NCI-H1105 treated with DMSO at 0.1 percent for 48 hours (cell line): ENCODE data around the gene BRAF.
"Not testable (repeated sequence)": the region's sequence is repeated elsewhere in the genome, so short reads cannot be mapped to it uniquely, and the experiment has no call there.

Source experiments
- DNase-seq: peaks from one replicate; lab custom pipeline; 2025; lab: John Stamatoyannopoulos, UW

Gene BRAF

GRCh38 chr7:140918236-140918635 is 6.5 kb downstream of the BRAF start:
- no peak for DNase-seq

GRCh38 chr7:140917258-140917657 is 7.5 kb downstream of the BRAF start:
- DNase-seq, result no peak

GRCh38 chr7:140915935-140916555 is 8.7 kb downstream of the BRAF start:
- no peak for DNase-seq

- DNase-seq, result no peak
Measured at GRCh38 chr7:140914083-140914482, 10.6 kb downstream of the BRAF start.

GRCh38 chr7:140913596-140913928 is 11.2 kb downstream of the BRAF start:
- DNase-seq, result not testable (repeated sequence)

GRCh38 chr7:140911746-140912145 is 13.0 kb downstream of the BRAF start:
- no peak for DNase-seq

GRCh38 chr7:140909476-140910161 is 15.1 kb downstream of the BRAF start:
- no peak for DNase-seq

- DNase-seq, result no peak
Measured at GRCh38 chr7:140908361-140908760, 16.4 kb downstream of the BRAF start.

GRCh38 chr7:140903741-140904480 is 20.8 kb downstream of the BRAF start:
- DNase-seq, result no peak

- no peak for DNase-seq
Measured at GRCh38 chr7:140902303-140902953, 22.3 kb downstream of the BRAF start.

GRCh38 chr7:140901941-140902302 is 22.8 kb downstream of the BRAF start:
- no peak for DNase-seq

- DNase-seq, result peak; percentile 51
Measured at GRCh38 chr7:140899883-140900282, 24.8 kb downstream of the BRAF start.

- DNase-seq, result no peak
Measured at GRCh38 chr7:140898786-140899536, 25.8 kb downstream of the BRAF start.

- no peak for DNase-seq
Measured at GRCh38 chr7:140896996-140897395, 27.7 kb downstream of the BRAF start.

GRCh38 chr7:140889645-140890044 is 35.1 kb downstream of the BRAF start:
- no peak for DNase-seq

GRCh38 chr7:140889150-140889549 is 35.6 kb downstream of the BRAF start:
- no peak for DNase-seq

GRCh38 chr7:140888087-140888486 is 36.6 kb downstream of the BRAF start:
- DNase-seq, result no peak

GRCh38 chr7:140885735-140886334 is 38.9 kb downstream of the BRAF start:
- no peak for DNase-seq

- DNase-seq, result no peak
Measured at GRCh38 chr7:140883378-140883777, 41.4 kb downstream of the BRAF start.

- not testable (repeated sequence) for DNase-seq
Measured at GRCh38 chr7:140882834-140883233, 41.9 kb downstream of the BRAF start.

- DNase-seq, result no peak
Measured at GRCh38 chr7:140881507-140882228, 43.1 kb downstream of the BRAF start.
